HEK293 (cell line): ENCODE results near the gene TALDO1.

Experiments used
- CTCF ChIA-PET: fragments of 350-600 bp; formaldehyde crosslinking; extraction: SDS; loops from one replicate; lab custom pipeline; 2021; ENCODE audit warnings: antibody characterized with exemption; lab: Yijun Ruan, JAX
- POLR2A ChIA-PET: fragments of 300-600 bp; formaldehyde crosslinking; extraction: SDS; loops from one replicate; lab custom pipeline; 2020; ENCODE audit warnings: antibody characterized with exemption, inconsistent platforms; lab: Yijun Ruan, JAX
- H3K27ac ChIP-seq: fragments of 200-500 bp; sonication (Bioruptor generic); 2 replicates; pipeline ENCODE4 v1.5.1; 2014; ENCODE audit warnings: low read depth, low read length, control low read depth, inconsistent platforms; ENCODE audit errors: extremely low read depth
- H3K36me3 ChIP-seq, 2 experiments: fragments of 200-500 bp in 1 of 2; sonication (Bioruptor generic) in 1 of 2; 1 replicate in 1 of 2; 2 replicates in 1 of 2; pipeline ENCODE4 v1.5.1; 2014 to 2017; ENCODE audit warnings: inconsistent platforms in 2 of 2, low read length in 2 of 2; ENCODE audit not compliant: control insufficient read depth in 2 of 2, insufficient read depth in 1 of 2
- H3K4me1 ChIP-seq: fragments of 200-500 bp; sonication (Bioruptor generic); 2 replicates; pipeline ENCODE4 v1.5.1; 2014; ENCODE audit warnings: mild to moderate bottlenecking, low read length, inconsistent platforms; ENCODE audit not compliant: control insufficient read depth, insufficient read depth
- H3K4me3 ChIP-seq: 2 replicates; pipeline ENCODE4 v1.5.1; 2011; ENCODE audit warnings: low read depth, mild to moderate bottlenecking, control low read depth, low read length, moderate library complexity
- H3K9me3 ChIP-seq: fragments of 200-500 bp; sonication (Bioruptor generic); 2 replicates; pipeline ENCODE4 v1.5.1; 2014; ENCODE audit warnings: low read depth, low read length, inconsistent platforms; ENCODE audit not compliant: control insufficient read depth, insufficient read depth
- BCL11B ChIP-seq: fragments of 450-650 bp; formaldehyde crosslinking; IDR thresholded peaks from 2 replicates; pipeline ENCODE4 v1.5.1; 2016; ENCODE audit warnings: low read depth, missing biosample characterization, missing genetic modification characterization
- KLF1 ChIP-seq: fragments of 450-650 bp; formaldehyde crosslinking; IDR thresholded peaks from 2 replicates; pipeline ENCODE4 v1.5.1; 2016; ENCODE audit warnings: missing biosample characterization, missing genetic modification characterization
- KLF10 ChIP-seq: fragments of 450-650 bp; IDR thresholded peaks from 2 replicates; pipeline ENCODE4 v1.5.1; 2018; ENCODE audit warnings: missing biosample characterization, mild to moderate bottlenecking, missing genetic modification characterization
- KLF8 ChIP-seq: fragments of 450-650 bp; formaldehyde crosslinking; IDR thresholded peaks from 2 replicates; pipeline ENCODE4 v1.5.1; 2016; ENCODE audit warnings: missing biosample characterization, missing genetic modification characterization
- OSR2 ChIP-seq: fragments of 450-650 bp; formaldehyde crosslinking; IDR thresholded peaks from 2 replicates; pipeline ENCODE4 v1.5.1; 2016; ENCODE audit warnings: missing biosample characterization, missing genetic modification characterization
- PATZ1 ChIP-seq: fragments of 450-650 bp; formaldehyde crosslinking; IDR thresholded peaks from 2 replicates; pipeline ENCODE4 v1.5.1; 2016; ENCODE audit warnings: missing biosample characterization, missing genetic modification characterization
- SALL2 ChIP-seq: fragments of 450-650 bp; formaldehyde crosslinking; IDR thresholded peaks from 2 replicates; pipeline ENCODE4 v1.5.0; 2017; ENCODE audit warnings: missing biosample characterization, mild to moderate bottlenecking, missing genetic modification characterization, borderline replicate concordance
- SETDB1 ChIP-seq: IDR thresholded peaks from one replicate; pipeline ENCODE4 v1.6.1; 2017; ENCODE audit warnings: mild to moderate bottlenecking, low read length, moderate library complexity, mixed read lengths; ENCODE audit not compliant: insufficient read length
- SP2 ChIP-seq: fragments of 450-650 bp; formaldehyde crosslinking; IDR thresholded peaks from 2 replicates; pipeline ENCODE4 v1.5.1; 2016; ENCODE audit warnings: missing biosample characterization, missing genetic modification characterization
- SP3 ChIP-seq: fragments of 450-650 bp; formaldehyde crosslinking; IDR thresholded peaks from 2 replicates; pipeline ENCODE4 v1.5.1; 2016; ENCODE audit warnings: missing biosample characterization, missing genetic modification characterization
- YY2 ChIP-seq: fragments of 450-650 bp; formaldehyde crosslinking; IDR thresholded peaks from 2 replicates; pipeline ENCODE4 v1.5.1; 2016; ENCODE audit warnings: missing biosample characterization, missing genetic modification characterization
- ZBTB48 ChIP-seq: fragments of 450-650 bp; formaldehyde crosslinking; IDR thresholded peaks from 2 replicates; pipeline ENCODE4 v1.5.1; 2016; ENCODE audit warnings: missing biosample characterization, missing genetic modification characterization
- ZBTB7A ChIP-seq: fragments of 450-650 bp; formaldehyde crosslinking; IDR thresholded peaks from 2 replicates; pipeline ENCODE4 v1.5.1; 2016; ENCODE audit warnings: low read depth, missing biosample characterization, missing genetic modification characterization
- ZFP41 ChIP-seq: fragments of 450-650 bp; formaldehyde crosslinking; IDR thresholded peaks from 2 replicates; pipeline ENCODE4 v1.5.1; 2016; ENCODE audit warnings: missing biosample characterization, missing genetic modification characterization, borderline replicate concordance
- ZIC2 ChIP-seq: fragments of 450-650 bp; formaldehyde crosslinking; IDR thresholded peaks from 2 replicates; pipeline ENCODE4 v1.5.1; 2016; ENCODE audit warnings: missing biosample characterization, missing genetic modification characterization
- ZNF132 ChIP-seq: fragments of 450-650 bp; formaldehyde crosslinking; IDR thresholded peaks from 2 replicates; pipeline ENCODE4 v1.5.1; 2017; ENCODE audit warnings: missing biosample characterization, missing genetic modification characterization, borderline replicate concordance
- ZNF133 ChIP-seq: fragments of 450-650 bp; formaldehyde crosslinking; IDR thresholded peaks from 2 replicates; pipeline ENCODE4 v1.5.1; 2016; ENCODE audit warnings: missing biosample characterization, missing genetic modification characterization
- ZNF146 ChIP-seq: fragments of 450-650 bp; formaldehyde crosslinking; IDR thresholded peaks from 2 replicates; pipeline ENCODE4 v1.5.1; 2016; ENCODE audit warnings: missing biosample characterization, missing genetic modification characterization
- ZNF239 ChIP-seq: fragments of 450-650 bp; formaldehyde crosslinking; IDR thresholded peaks from 2 replicates; pipeline ENCODE4 v1.5.1; 2016; ENCODE audit warnings: missing biosample characterization, missing genetic modification characterization
- ZNF274 ChIP-seq, 2 experiments: fragments of 200-500 bp in 1 of 2; fragments of 450-650 bp in 1 of 2; sonication (Bioruptor generic) in 1 of 2; formaldehyde crosslinking in 1 of 2; IDR thresholded peaks; 2 replicates each; pipeline versions ENCODE4 v1.5.1 to v1.6.1; 2014 to 2016; ENCODE audit warnings: borderline replicate concordance in 1 of 2, inconsistent platforms in 1 of 2, low read length in 1 of 2, missing biosample characterization in 1 of 2, missing genetic modification characterization in 1 of 2
- ZNF311 ChIP-seq: fragments of 450-650 bp; formaldehyde crosslinking; IDR thresholded peaks from 2 replicates; pipeline ENCODE4 v1.5.1; 2017; ENCODE audit warnings: missing biosample characterization, missing genetic modification characterization, borderline replicate concordance
- ZNF341 ChIP-seq: fragments of 450-650 bp; formaldehyde crosslinking; IDR thresholded peaks from 2 replicates; pipeline ENCODE4; 2016; ENCODE audit warnings: low read depth, missing biosample characterization, missing genetic modification characterization
- ZNF394 ChIP-seq: fragments of 450-650 bp; formaldehyde crosslinking; IDR thresholded peaks from 2 replicates; pipeline ENCODE4 v1.5.1; 2016; ENCODE audit warnings: missing biosample characterization, missing genetic modification characterization, mild to moderate bottlenecking, moderate library complexity, borderline replicate concordance
- ZNF404 ChIP-seq: fragments of 450-650 bp; formaldehyde crosslinking; IDR thresholded peaks from 2 replicates; pipeline ENCODE4 v1.5.1; 2017; ENCODE audit warnings: missing biosample characterization, missing genetic modification characterization
- ZNF423 ChIP-seq: fragments of 450-650 bp; formaldehyde crosslinking; IDR thresholded peaks from 2 replicates; pipeline ENCODE4 v1.5.1; 2016; ENCODE audit warnings: missing biosample characterization, missing genetic modification characterization
- ZNF514 ChIP-seq: fragments of 450-650 bp; formaldehyde crosslinking; IDR thresholded peaks from 2 replicates; pipeline ENCODE4 v1.5.1; 2016; ENCODE audit warnings: missing biosample characterization, missing genetic modification characterization
- ZNF600 ChIP-seq: fragments of 450-650 bp; formaldehyde crosslinking; IDR thresholded peaks from 2 replicates; pipeline ENCODE4 v1.5.1; 2016; ENCODE audit warnings: missing biosample characterization, missing genetic modification characterization
- ZNF623 ChIP-seq: fragments of 450-650 bp; formaldehyde crosslinking; IDR thresholded peaks from 2 replicates; pipeline ENCODE4 v1.5.1; 2016; ENCODE audit warnings: missing biosample characterization, missing genetic modification characterization
- ZNF624 ChIP-seq: fragments of 450-650 bp; formaldehyde crosslinking; IDR thresholded peaks from 2 replicates; pipeline ENCODE4 v1.5.1; 2017; ENCODE audit warnings: missing biosample characterization, missing genetic modification characterization
- ZNF677 ChIP-seq: fragments of 450-650 bp; IDR thresholded peaks from 2 replicates; pipeline ENCODE4 v1.5.0; 2018; ENCODE audit warnings: missing biosample characterization, mild to moderate bottlenecking, missing genetic modification characterization, moderate library complexity
- ZNF747 ChIP-seq: fragments of 450-650 bp; formaldehyde crosslinking; IDR thresholded peaks from 2 replicates; pipeline ENCODE4 v1.5.1; 2016; ENCODE audit warnings: missing biosample characterization, missing genetic modification characterization
- ZNF76 ChIP-seq: fragments of 450-650 bp; formaldehyde crosslinking; IDR thresholded peaks from 2 replicates; pipeline ENCODE4; 2016; ENCODE audit warnings: low read depth, missing biosample characterization, missing genetic modification characterization, borderline replicate concordance
- ZNF843 ChIP-seq: fragments of 450-650 bp; formaldehyde crosslinking; IDR thresholded peaks from 2 replicates; pipeline ENCODE4 v1.5.1; 2016; ENCODE audit warnings: missing biosample characterization, missing genetic modification characterization
- TF ChIP-seq, protein P1 (sequence below): fragments of 450-650 bp; formaldehyde crosslinking; IDR thresholded peaks from 2 replicates; pipeline ENCODE4 v1.5.1; 2016; ENCODE audit warnings: missing biosample characterization, missing genetic modification characterization

Gene TALDO1

GRCh38 chr11:789943-790342 lies 42.7 kb downstream of the TALDO1 start, which contains the start of gene CEND1 (continued):
- peak; percentile 88 for TF ChIP-seq ZNF76 (tag by site-specific recombination)
- TF ChIP-seq, protein P1, sequence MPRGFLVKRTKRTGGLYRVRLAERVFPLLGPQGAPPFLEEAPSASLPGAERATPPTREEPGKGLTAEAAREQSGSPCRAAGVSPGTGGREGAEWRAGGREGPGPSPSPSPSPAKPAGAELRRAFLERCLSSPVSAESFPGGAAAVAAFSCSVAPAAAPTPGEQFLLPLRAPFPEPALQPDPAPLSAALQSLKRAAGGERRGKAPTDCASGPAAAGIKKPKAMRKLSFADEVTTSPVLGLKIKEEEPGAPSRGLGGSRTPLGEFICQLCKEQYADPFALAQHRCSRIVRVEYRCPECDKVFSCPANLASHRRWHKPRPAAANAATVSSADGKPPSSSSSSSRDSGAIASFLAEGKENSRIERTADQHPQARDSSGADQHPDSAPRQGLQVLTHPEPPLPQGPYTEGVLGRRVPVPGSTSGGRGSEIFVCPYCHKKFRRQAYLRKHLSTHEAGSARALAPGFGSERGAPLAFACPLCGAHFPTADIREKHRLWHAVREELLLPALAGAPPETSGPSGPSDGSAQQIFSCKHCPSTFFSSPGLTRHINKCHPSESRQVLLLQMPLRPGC (tag by site-specific recombination) = no peak
- TF ChIP-seq ZFP41 (tag by site-specific recombination) = no peak
- no peak for TF ChIP-seq ZNF394 (tag by site-specific recombination)
- no peak for TF ChIP-seq ZNF274 (IDR thresholded peaks at IDR 0.05; ENCODE audit: low read length)
- TF ChIP-seq ZNF274 (tag by site-specific recombination; IDR thresholded peaks at IDR 0.05; ENCODE audit: borderline replicate concordance) = no peak
- TF ChIP-seq SP2 = peak; percentile 66
- TF ChIP-seq KLF8 (tag by site-specific recombination) = peak; percentile 83
- TF ChIP-seq ZNF843 = no peak
- TF ChIP-seq ZNF677 (tag by site-specific recombination) = no peak
- no peak for TF ChIP-seq ZIC2 (tag by site-specific recombination)
- TF ChIP-seq ZNF624 (tag by site-specific recombination) = no peak
- TF ChIP-seq ZNF423 (tag by site-specific recombination) = no peak
- no peak for TF ChIP-seq ZNF146 (tag by site-specific recombination)
- TF ChIP-seq ZNF341 (tag by site-specific recombination) = no peak
- peak; percentile 75 for TF ChIP-seq SP3
- TF ChIP-seq OSR2 (tag by site-specific recombination) = no peak
- no peak for TF ChIP-seq ZNF747
- TF ChIP-seq YY2 (tag by site-specific recombination) = no peak
- no peak for TF ChIP-seq ZNF514
- TF ChIP-seq SALL2 (tag by site-specific recombination) = no peak
- no peak for TF ChIP-seq ZNF239
- TF ChIP-seq KLF1 (tag by site-specific recombination) = peak; percentile 47; the same call in 1 of the 2 replicates
- no peak for TF ChIP-seq ZNF404 (tag by site-specific recombination)
- TF ChIP-seq ZNF133 (tag by site-specific recombination) = no peak

DNA sequence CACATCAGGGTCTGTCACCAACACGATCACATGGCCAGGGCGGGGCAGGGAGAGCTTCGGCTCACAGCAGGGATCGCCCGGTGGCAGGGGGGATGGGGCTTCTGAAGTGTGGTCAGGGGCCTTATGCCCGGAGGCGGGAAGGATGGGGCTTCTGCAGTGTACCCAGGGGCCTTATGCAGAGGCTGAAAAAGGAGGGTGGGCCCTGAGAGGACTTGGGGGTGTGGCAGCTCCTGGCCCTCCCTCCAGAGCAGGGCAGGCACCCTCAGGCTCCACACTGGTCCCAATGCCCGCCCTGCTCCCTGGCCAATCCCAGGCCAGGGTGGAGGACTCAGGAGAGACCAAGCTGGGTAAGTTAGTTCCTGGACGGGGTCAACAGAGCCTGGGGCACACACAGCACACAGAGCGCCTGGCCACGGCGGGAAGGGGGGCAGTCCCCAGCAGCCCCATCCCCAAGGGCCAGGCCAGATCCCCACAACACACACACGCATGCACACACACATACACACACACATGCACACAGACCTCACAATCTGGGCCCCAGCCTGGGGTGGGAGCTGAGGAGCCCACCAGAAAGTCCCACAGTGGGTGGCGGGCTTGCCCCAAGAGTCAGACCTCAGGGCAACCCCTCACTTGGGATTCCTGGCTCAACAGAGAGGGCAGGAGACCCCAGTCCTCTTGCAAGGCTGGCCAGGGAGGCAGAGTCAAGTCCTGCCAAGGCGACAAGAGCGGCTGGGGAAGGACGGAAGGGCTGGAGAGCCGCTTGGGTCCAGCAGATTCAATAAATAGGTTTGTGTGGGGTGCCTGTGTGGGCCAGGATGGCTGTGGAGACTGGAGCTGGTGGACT lies 43.7 kb downstream of the TALDO1 start:
- Histone ChIP-seq H3K4me1 (peaks cover 3% of the 10 kb centered on the region), H3K27ac (no peak overlapping the region), H3K9me3 (no peaks in the 10 kb centered on the region), H3K4me3 (no peak overlapping the region), H3K36me3 (peaks cover 0 to 41% of the 10 kb centered on the region in 2 experiments; a peak in 1 of 3 replicates)
- ChIA-PET POLR2A (interaction anchor here (0.5 to 2.2 kb wide), 7 partner anchors 14 to 105 kb away, joined by 3 to 11 read pairs (median 5); partner anchors contain the start of genes CRACR2B, GATD1, PNPLA2 and TMEM80), CTCF (interaction anchor here (0.7 kb wide), 1 partner anchor 257 kb away, joined by 4 read pairs; no protein-coding TSS in a partner anchor)
- 0 out of 2 replicates have a peak, but pooled peaks have one; percentile 33 for TF ChIP-seq ZIC2 (tag by site-specific recombination)
- peak; percentile 14; the same call in 1 of the 2 replicates for TF ChIP-seq ZNF623 (tag by site-specific recombination)
- TF ChIP-seq KLF8 (tag by site-specific recombination) = peak; percentile 39; the same call in 1 of the 2 replicates
- 0 out of 2 replicates have a peak, but pooled peaks have one; percentile 20 for TF ChIP-seq ZBTB48 (tag by site-specific recombination)
- TF ChIP-seq BCL11B (tag by site-specific recombination) = peak; percentile 51; the same call in 1 of the 2 replicates
- TF ChIP-seq KLF1 (tag by site-specific recombination) = peak; percentile 34
- no peak for TF ChIP-seq ZNF311 (tag by site-specific recombination)
- TF ChIP-seq ZBTB7A (tag by site-specific recombination) = peak; percentile 38; the same call in 1 of the 2 replicates
- peak; percentile 80 for TF ChIP-seq PATZ1
- TF ChIP-seq ZNF132 (tag by site-specific recombination) = no peak
- no peak for TF ChIP-seq SETDB1
- 0 out of 2 replicates have a peak, but pooled peaks have one; percentile 24 for TF ChIP-seq ZNF600
- TF ChIP-seq SP2 = peak; percentile 77
- TF ChIP-seq KLF10 (tag by site-specific recombination) = peak; percentile 39; the same call in 1 of the 2 replicates
- TF ChIP-seq SP3 = peak; percentile 48
